ENCODE measurements around the gene POLR1E.
A peak's percentile ranks its signal among the peaks of the same experiment; 100 is the strongest.

POLR1E gene

GRCh38 chr9:37442556-37442955 is 43.2 kb upstream of the POLR1E start:
- FAIRE-seq (no peak), DNase-seq (ENCODE audit: insufficient read length, low spot score) (no peak)
- no peak for TF ChIP-seq CTCF (IDR thresholded peaks at IDR 0.05; ENCODE audit: insufficient read depth, missing control alignments)

GRCh38 chr9:37443566-37443965 is 42.2 kb upstream of the POLR1E start:
- FAIRE-seq (no peak), DNase-seq (ENCODE audit: insufficient read length, low spot score) (no peak)
- no peak for TF ChIP-seq CTCF (IDR thresholded peaks at IDR 0.05; ENCODE audit: insufficient read depth, missing control alignments)

- no peak for TF ChIP-seq CTCF (IDR thresholded peaks at IDR 0.05; ENCODE audit: insufficient read depth, missing control alignments)
- no peak for FAIRE-seq
- no peak for DNase-seq (ENCODE audit: insufficient read length, low spot score)
Observed at GRCh38 chr9:37444890-37445289, 40.9 kb upstream of the POLR1E start.

GRCh38 chr9:37445832-37446231 is 39.9 kb upstream of the POLR1E start:
- no peak for TF ChIP-seq CTCF (IDR thresholded peaks at IDR 0.05; ENCODE audit: insufficient read depth, missing control alignments)
- DNase-seq (ENCODE audit: insufficient read length, low spot score), result no peak
- no peak for FAIRE-seq

GRCh38 chr9:37446401-37446800 is 39.3 kb upstream of the POLR1E start:
- no peak for DNase-seq (ENCODE audit: insufficient read length, low spot score)
- TF ChIP-seq CTCF (IDR thresholded peaks at IDR 0.05; ENCODE audit: insufficient read depth, missing control alignments), result no peak
- no peak for FAIRE-seq

GRCh38 chr9:37447111-37447510 is 38.6 kb upstream of the POLR1E start:
- no peak for DNase-seq (ENCODE audit: insufficient read length, low spot score)
- no peak for TF ChIP-seq CTCF (IDR thresholded peaks at IDR 0.05; ENCODE audit: insufficient read depth, missing control alignments)
- FAIRE-seq, result no peak

GRCh38 chr9:37449862-37450632 is 35.7 kb upstream of the POLR1E start:
- no peak for FAIRE-seq
- TF ChIP-seq CTCF (IDR thresholded peaks at IDR 0.05; ENCODE audit: insufficient read depth, missing control alignments), result peak; percentile 21
- DNase-seq (ENCODE audit: insufficient read length, low spot score), result no peak

All from D721Med (cell line).